Right kidney (tissue), 1 donor: ENCODE results near the gene BAZ2A.
"Not testable (repeated sequence)": the region's sequence is repeated elsewhere in the genome, so short reads cannot be mapped to it uniquely, and the experiment has no call there.

Experiments
- DNase-seq: peaks from one replicate; pipeline ENCODE4 v3.0.0-alpha.2; 2016

BAZ2A gene

DNA sequence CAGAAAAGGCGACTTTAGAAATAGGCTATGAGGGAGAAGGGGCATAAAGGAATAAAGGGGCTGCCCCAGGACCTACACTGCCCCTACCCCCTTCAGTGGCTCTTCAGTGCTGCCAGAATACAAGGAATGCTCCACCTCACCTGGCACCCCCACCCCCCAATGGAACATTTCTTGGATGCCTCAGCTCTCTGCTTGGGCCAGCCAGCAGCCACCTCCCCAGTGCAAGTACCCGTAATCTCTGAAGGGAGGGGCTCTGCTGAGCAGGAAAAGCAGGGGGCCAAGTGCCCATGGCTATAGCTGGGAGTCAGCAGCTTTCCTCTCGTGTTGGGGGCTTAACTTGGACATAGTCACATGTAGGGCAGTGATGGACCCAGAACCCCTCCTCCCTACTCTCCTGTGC, 33.3 kb downstream of the BAZ2A start:
- DNase-seq = no peak

- DNase-seq = peak; percentile 62
Measured at GRCh38 chr12:56593909-56594621, 36.1 kb downstream of the BAZ2A start.

DNA sequence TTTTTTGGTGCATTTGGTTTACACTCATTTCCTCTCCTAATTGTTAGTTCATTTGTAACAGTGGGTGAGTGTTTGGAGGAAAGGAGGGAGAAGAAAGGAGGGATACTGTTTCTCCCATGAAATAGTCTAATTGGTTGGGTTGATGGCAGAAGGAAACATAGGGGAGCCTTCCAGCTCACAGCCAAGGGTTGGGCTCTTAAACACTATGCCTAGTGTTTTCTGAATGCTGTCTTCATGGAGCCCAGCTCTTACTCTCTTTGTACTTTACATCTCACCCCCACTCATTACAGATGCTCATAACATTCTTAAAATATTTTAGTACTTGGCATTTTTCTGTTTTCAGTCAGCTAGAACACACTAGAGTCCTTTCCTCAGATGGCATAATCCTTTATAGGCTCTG, 38.2 kb downstream of the BAZ2A start:
- DNase-seq = no peak

DNA sequence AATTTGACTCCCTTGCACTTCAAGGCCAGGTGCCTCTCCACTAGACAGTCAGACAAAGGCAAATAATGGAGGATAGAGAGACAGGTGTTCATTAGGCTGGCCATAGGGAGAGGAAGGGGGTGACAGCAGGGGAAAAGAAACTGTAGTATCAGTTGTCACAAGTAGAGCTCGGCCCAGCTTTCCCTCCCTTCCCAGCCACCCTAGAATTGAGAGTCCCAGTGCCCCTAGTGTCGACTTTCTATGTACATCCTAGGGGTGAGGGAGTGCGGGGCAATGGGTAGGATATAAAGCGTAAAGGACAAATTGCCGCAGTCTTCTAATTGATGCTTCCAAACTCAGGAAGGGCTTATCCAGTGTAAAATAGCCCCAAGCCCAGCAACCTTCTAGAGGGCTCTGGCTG, 39.0 kb downstream of the BAZ2A start:
- DNase-seq = no peak

DNA sequence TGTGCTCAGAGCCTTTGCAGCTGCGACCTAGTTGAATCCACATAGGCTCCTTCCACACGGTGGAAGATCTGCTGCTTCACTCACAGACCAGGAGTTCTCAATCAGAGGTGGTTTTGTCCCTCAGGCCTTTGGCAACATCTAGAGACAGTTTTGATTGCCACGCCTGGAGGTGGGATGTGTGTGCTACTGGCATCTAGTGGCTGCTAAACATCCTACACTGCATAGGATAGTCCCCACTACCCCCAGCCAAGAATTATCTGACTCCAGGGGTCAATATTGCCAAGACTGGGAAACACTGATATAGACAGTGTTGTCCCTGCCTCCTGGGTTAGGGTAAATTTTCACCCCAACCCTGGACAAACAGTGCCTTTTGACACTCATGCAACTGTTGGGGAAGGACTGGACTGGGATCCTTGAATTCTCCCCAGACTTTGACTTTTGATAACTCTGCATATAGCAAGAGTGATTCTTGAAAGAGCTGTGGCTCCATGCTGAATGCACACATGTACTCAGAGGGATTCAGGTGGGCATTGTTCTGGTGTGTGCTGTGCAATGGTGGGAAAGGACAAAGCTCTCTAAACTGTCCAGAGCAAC, 39.8 kb downstream of the BAZ2A start:
- no peak for DNase-seq

DNA sequence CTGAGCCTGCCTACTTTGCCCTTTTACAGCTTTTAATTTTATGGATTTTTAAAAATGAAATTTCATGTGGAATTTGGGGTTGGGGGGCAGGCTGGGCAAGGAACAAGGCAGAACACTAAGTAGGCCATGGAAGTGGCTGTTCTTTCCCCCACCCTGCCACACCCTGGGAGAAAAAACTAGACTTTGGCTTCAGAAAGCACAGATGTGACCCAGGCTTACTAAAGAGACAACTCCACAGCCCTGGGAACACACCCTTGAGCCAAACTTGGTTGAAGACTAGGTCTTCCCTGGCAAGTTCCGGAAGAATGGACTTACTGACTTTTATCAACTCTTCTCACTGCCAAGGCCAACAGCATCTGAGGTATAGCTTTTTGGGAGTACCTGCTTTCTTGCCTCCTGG, 40.3 kb downstream of the BAZ2A start:
- DNase-seq = no peak

- no peak for DNase-seq
Measured at GRCh38 chr12:56585098-56585497, 45.0 kb downstream of the BAZ2A start.

DNA sequence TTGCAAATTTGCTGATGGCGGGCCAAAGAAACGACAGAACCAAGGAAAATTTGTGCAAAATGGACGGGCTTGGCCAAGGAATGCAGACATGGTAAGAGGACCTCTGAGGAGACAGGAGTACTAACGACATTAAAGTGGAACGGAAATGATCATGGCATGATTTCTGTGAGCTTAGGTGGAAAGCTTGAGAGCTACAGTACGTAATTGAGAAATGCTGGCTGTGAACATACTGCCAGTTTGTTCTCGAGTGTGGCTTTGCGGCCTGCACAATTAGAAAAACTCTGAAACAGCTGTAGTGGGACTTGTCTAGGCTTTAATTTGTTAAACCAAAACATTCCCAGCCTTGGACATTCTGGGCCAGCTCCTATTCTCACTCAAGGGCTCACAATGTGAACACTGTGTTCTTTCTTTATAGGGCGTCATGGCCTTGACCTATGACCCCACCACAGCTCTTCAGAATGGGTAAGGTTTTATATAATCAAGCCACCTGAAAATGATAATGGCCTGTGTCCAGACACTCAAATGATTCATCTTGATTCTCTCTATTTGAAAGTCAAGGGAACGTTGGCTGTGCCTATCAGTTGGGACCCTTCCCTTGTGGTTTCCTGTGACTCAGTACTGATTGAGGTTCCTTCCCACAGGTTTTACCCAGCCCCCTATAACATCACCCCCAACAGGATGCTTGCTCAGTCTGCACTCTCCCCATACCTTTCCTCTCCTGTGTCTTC, 48.5 kb downstream of the BAZ2A start:
- no peak for DNase-seq

GRCh38 chr12:56578983-56579546, 51.1 kb downstream of the BAZ2A start:
- no peak for DNase-seq

DNA sequence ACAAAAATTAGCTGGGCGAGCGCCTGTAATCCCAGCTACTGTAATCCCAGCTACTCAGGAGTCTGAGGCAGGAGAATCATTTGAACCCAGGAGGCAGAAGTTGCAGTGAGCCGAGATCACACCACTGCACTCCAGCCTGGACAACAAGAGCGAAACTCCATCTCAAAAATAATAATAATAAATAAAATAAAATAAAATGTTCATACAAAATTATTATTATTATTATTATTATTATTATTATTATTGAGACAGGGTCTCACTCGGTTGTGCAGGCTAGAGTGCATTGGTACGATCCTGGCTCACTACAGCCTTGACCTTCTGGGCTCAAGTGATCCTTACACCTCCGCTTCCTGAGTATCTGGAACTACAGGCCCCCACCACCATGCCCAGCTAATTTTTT, 52.9 kb downstream of the BAZ2A start:
- not testable (repeated sequence) for DNase-seq

DNA sequence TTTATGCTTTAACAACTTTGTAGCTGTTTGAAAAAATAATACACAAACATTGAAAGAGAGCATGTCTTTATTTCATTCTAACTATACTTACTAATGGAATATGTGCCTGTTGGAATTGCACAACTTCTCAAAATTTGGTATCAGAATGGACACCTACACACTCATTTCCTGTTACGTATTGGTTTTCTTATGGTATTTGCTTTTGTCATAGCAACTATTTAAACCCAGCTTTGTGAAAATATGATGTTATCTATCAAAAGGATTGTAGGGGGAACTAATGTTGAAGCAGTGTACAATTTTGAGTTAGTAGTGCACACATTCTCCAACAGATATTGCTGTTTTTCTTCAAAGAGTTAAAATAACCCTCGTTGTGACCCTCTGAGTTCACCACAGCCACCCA, 55.9 kb downstream of the BAZ2A start:
- no peak for DNase-seq

DNA sequence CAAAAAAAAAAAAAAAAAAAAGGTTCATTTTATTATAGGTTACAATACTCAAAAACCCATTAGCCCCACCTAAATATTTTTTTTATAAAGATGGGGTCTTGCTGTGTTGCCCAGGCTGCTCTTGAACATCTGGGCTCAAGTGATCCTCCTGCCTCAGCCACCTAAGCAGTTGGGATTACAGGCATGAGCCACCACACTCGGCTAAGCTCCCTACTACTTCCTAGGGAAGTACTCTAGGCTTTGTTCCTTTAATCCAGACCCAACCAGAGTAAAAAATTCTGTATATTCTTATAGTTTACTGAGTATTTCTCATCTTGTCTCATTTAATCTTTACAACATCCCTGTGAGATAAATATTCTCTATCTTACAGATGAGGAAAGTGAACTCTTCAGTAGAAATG, 57.8 kb downstream of the BAZ2A start:
- DNase-seq = no peak

DNA sequence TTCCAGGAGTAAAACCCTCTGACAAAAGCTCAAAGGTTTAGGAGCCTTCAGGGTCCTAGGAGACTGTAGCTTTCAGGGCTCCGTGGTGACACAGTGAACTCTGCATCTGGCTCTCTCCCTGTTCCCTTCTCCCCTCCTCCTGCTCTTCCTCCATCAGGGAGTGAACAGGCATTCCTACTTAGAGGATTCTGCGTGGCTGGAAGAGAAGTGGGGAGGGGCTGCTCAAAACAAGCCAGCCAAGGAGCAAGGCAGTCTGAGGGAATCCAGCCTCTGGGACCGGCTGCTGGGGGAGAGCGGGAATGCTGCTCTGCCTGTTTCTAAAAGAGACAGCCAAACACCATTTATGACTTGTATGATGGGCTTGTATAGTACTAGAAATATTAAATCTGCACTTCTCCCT, 59.0 kb downstream of the BAZ2A start:
- DNase-seq = no peak

DNA sequence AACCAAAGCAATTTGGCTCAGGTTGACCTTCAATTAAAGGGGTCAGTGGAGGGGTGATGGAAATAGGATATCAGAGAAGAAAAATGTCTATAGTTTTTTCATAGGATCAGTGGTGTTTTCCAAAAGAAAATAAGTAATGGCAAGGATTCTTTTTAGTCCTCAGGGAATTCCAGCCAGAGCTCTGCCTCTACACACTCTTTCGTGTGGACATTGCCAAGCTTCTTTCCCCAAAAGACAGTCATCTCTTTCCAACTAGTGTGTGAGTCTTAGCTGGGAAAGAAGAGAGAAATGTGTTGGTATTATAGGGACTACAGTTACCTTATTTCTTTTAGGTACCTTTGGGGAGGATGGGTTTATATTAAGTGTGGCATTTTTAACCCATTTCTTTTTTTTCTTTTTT, 62.0 kb downstream of the BAZ2A start:
- no peak for DNase-seq

GRCh38 chr12:56565510-56566101, 64.5 kb downstream of the BAZ2A start:
- peak; percentile 67 for DNase-seq

DNA sequence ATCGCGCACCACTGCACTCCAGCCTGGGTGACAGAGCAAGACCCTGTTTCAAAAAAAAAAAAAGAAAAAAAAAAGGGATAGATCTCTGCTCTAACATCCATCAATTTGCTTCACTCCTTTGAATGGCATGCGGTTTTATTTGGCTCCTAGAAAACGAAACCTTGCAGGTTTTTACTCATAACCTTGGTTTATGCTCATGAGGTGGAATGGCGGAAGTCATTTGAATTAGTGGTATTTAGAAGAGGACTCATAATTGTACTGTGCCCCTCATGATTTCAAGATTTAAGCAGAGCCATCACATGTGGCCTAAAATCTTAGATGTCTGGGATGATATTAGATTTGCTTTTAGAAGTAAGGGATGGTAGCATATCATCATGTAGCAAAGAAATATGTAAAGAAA, 79.1 kb downstream of the BAZ2A start:
- DNase-seq = no peak

- no peak for DNase-seq
Measured at GRCh38 chr12:56546680-56547079, 83.4 kb downstream of the BAZ2A start.
